ENCODE results near the gene HHAT. TPM values are rescaled to one million over a fixed set of nuclear protein-coding genes. Genes with fewer than 3 reads are reported as not detected.

The HHAT gene
- total and polyA plus RNA-seq, 12 donors: 0.81 to 4.3 (median 2.6) TPM

DNA sequence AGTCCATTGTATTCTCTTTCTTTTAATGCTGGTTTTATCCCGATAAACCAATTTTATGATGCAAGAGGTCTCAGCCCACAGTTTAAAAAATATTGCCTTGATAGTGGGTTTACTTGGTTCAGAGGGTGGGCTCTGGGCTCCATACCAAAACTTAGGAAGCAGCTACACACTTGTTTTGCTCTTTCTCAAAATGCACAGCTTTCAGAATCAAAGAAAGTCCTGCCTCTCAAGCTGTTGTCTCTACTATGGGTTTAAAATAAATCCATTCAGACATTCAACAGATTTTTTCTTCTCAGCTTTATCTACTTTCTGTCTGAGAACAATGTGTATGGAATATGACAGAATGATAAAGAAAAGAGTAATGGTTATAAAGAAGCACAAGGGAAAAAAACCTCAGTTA is 14.8 kb upstream of the HHAT start:
- DNase-seq (no peak), ATAC-seq (no peak)
- 83 to 91% methylated on average over 1 of the region's 1 CpG for WGBS, 2 donors
- intact Hi-C loops (cut with DNase I): loop anchor here (5.0 to 10.0 kb wide), 7 partner anchors 82 to 459 kb away; partner anchors contain the start of gene SERTAD4 (in 1 of the 10)
- H3K4me1 ChIP-seq: peaks cover 0 to 24% (median 12%) of the 10 kb centered on the region in 9 donors
- TF ChIP-seq, protein P1, sequence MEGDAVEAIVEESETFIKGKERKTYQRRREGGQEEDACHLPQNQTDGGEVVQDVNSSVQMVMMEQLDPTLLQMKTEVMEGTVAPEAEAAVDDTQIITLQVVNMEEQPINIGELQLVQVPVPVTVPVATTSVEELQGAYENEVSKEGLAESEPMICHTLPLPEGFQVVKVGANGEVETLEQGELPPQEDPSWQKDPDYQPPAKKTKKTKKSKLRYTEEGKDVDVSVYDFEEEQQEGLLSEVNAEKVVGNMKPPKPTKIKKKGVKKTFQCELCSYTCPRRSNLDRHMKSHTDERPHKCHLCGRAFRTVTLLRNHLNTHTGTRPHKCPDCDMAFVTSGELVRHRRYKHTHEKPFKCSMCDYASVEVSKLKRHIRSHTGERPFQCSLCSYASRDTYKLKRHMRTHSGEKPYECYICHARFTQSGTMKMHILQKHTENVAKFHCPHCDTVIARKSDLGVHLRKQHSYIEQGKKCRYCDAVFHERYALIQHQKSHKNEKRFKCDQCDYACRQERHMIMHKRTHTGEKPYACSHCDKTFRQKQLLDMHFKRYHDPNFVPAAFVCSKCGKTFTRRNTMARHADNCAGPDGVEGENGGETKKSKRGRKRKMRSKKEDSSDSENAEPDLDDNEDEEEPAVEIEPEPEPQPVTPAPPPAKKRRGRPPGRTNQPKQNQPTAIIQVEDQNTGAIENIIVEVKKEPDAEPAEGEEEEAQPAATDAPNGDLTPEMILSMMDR (IDR thresholded peaks at IDR 0.05): no peak
- H3K9me3 ChIP-seq: no peaks in the 10 kb centered on the region
- H3K4me3 ChIP-seq: no peak overlapping the region
- no peaks in the 10 kb centered on the region for H3K36me3 ChIP-seq
- H3K27me3 ChIP-seq: peaks cover 0 to 8% (median 0%) of the 10 kb centered on the region in 7 donors
- no peak overlapping the region for H3K27ac ChIP-seq

DNA sequence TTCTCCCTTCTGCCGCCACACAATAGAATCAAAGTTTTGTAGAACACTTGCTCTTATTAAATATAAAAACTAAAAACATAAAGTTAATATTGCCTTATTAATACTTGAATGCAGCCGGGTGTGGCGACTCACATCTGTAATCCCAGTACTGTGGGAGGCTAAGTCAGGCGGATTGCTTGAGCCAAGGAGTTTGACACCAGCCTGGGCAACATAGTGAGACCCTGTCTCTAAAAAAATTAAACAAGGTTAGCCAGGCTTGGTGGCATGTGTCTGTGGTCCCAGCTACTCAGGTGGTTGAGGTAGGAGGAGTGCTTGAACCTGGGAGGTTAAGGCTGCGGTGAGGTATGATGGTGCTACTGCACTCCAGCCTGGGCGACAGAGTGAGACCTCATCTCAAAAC is 13.2 kb upstream of the HHAT start:
- WGBS, 2 donors: 94 to 95% methylated on average over 6 of the region's 6 CpGs
- Histone ChIP-seq H3K4me3 (no peak overlapping the region), H3K9me3 (no peaks in the 10 kb centered on the region), H3K36me3 (no peaks in the 10 kb centered on the region), H3K27ac (no peak overlapping the region), H3K4me1 (peaks cover 0 to 19% (median 12%) of the 10 kb centered on the region in 9 donors), H3K27me3 (peaks cover 0 to 3% (median 0%) of the 10 kb centered on the region in 7 donors)
- DNase-seq (no peak), ATAC-seq (no peak)
- TF ChIP-seq, protein P1 (IDR thresholded peaks at IDR 0.05): no peak
- intact Hi-C loops (cut with DNase I): loop anchor here in 6 of 10 donors (10.0 kb wide), 2 partner anchors 451 to 461 kb away; no protein-coding TSS in a partner anchor

DNA sequence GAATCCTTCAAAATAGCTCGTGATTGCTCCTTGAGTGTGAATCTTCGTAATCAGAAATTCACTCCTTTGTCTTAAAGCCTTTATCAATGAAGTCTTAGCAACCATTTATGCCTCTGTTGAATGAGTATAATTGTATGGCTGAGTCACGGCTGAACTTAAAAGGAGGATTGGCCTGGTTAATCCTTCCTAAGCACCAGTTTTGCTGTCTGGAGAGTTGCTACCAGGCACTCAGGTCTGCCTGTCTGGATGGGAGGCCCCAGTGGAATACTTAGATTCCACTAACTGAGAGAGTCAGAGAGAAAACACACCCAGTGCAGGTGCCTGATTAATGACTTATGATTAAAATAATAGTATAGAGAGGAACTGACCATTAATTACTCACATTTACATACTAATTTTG is 7.6 kb upstream of the HHAT start:
- H3K36me3 ChIP-seq: no peaks in the 10 kb centered on the region
- no peak for DNase-seq
- no peak overlapping the region for H3K27ac ChIP-seq
- intact Hi-C loops (cut with DNase I): no loop called here
- TF ChIP-seq, protein P1 (IDR thresholded peaks at IDR 0.05): no peak
- no peaks in the 10 kb centered on the region for H3K4me1 ChIP-seq
- no peak overlapping the region for H3K4me3 ChIP-seq
- no peak for ATAC-seq
- peaks cover 0 to 29% (median 9%) of the 10 kb centered on the region in 11 donors for H3K9me3 ChIP-seq
- H3K27me3 ChIP-seq: no peaks in the 10 kb centered on the region
- 86 to 95% methylated on average over 3 of the region's 3 CpGs for WGBS, 2 donors

DNA sequence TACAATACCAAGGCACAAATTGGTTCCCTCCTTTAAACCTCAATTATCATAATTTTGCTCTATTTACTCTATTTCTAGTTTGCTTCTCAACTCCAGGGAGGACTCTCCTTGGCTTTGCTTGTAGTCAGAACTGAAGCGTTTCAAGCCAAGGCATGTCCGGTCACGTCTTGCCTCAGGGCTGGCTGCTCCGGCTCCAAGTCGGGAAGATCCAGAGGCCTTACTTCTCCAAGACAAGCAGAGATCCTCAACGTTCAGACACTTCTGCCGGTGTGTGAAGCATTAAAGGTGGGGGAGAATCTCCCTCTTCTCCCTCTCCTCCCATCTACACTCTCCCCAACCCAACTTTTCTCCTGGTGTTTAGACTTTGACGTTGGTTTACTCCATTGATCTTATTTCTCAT is 7.2 kb upstream of the HHAT start:
- ATAC-seq (no peak), DNase-seq (no peak)
- H3K4me3 ChIP-seq: no peak overlapping the region
- no peak overlapping the region for H3K27ac ChIP-seq
- H3K4me1 ChIP-seq: no peaks in the 10 kb centered on the region
- TF ChIP-seq, protein P1 (IDR thresholded peaks at IDR 0.05): no peak
- intact Hi-C loops (cut with DNase I): no loop called here
- no peaks in the 10 kb centered on the region for H3K27me3 ChIP-seq
- peaks cover 0 to 29% (median 9%) of the 10 kb centered on the region in 11 donors for H3K9me3 ChIP-seq
- 93 to 95% methylated on average over 8 of the region's 8 CpGs for WGBS, 2 donors
- H3K36me3 ChIP-seq: no peaks in the 10 kb centered on the region

Measured in heart right ventricle (tissue), 16 donors.